ENCODE data around the gene CLASP1. TPM values are rescaled to one million over a fixed set of nuclear protein-coding genes. Genes with fewer than 3 reads are reported as not detected.

CLASP1 gene
- total RNA-seq, 1 experiment from 2014 or later: 45.9 TPM

- Histone ChIP-seq H3K27ac (ENCODE audit: insufficient read length, low read depth, low read length) (no peak overlapping the region), H4K20me1 (ENCODE audit: control insufficient read depth, insufficient read depth, insufficient read length) (no peaks in the 10 kb centered on the region), H2AFZ (ENCODE audit: low read length) (no peak overlapping the region), H3K18ac (ENCODE audit: insufficient read length, low read depth, low read length) (no peak overlapping the region), H3K23me2 (ENCODE audit: insufficient read length, low read depth, low read length, poor library complexity, severe bottlenecking) (peaks cover 2% of the 10 kb centered on the region), H3K9ac (ENCODE audit: extremely low read depth, insufficient read length, low read length) (no peak overlapping the region), H2AK5ac (ENCODE audit: insufficient read length, low read length) (no peak overlapping the region), H4K91ac (ENCODE audit: insufficient read length, low read depth, low read length) (no peak overlapping the region), H4K5ac (ENCODE audit: insufficient read length, low read depth, low read length) (no peak overlapping the region), H3K4me2 (ENCODE audit: insufficient read depth, insufficient read length, low read length) (no peak overlapping the region), H3K79me1 (ENCODE audit: insufficient read depth, low read depth, low read length, poor library complexity, severe bottlenecking) (no peaks in the 10 kb centered on the region), H2BK5ac (ENCODE audit: insufficient read length, low read length) (no peak overlapping the region), H2BK12ac (ENCODE audit: insufficient read length, low read depth, low read length) (no peak overlapping the region), H2BK15ac (ENCODE audit: low read depth, low read length) (no peak overlapping the region), H2BK120ac (ENCODE audit: low read depth, low read length, poor library complexity, severe bottlenecking) (no peak overlapping the region), H3K4me1 (ENCODE audit: insufficient read depth, low read length) (no peaks in the 10 kb centered on the region), H3K27me3 (ENCODE audit: insufficient read depth, low read length) (no peaks in the 10 kb centered on the region), H3K14ac (ENCODE audit: insufficient read depth, low read length) (no peak overlapping the region), H3K9me3 (ENCODE audit: control insufficient read depth, low read depth, low read length) (no peaks in the 10 kb centered on the region), H3T11ph (ENCODE audit: low read length) (no peak overlapping the region), H3K56ac (ENCODE audit: insufficient read length, low read depth, low read length) (no peak overlapping the region), H3K23ac (ENCODE audit: insufficient read length, low read depth, low read length) (no peak overlapping the region), H4K8ac (replicated peaks; ENCODE audit: insufficient read length, low read depth, low read length) (no peak overlapping the region), H2BK20ac (ENCODE audit: low read depth, low read length, poor library complexity, severe bottlenecking) (no peak overlapping the region), H3K79me2 (ENCODE audit: insufficient read depth, low read length) (no peaks in the 10 kb centered on the region), H3K4ac (ENCODE audit: low read depth, low read length) (no peak overlapping the region)
- no peak for TF ChIP-seq CTCF (conservative IDR thresholded peaks at IDR 0.05)
- no peaks in the 10 kb centered on the region for H3K27me3 Mint-ChIP-seq (ENCODE audit: low read depth)
- no peak overlapping the region for H3K27ac Mint-ChIP-seq
- H3K4me1 Mint-ChIP-seq: no peaks in the 10 kb centered on the region
- DNase-seq: no peak
- no peak overlapping the region for H3K4me3 Mint-ChIP-seq
- WGBS (ENCODE audit: extremely low coverage, insufficient read length, low lambda C conversion rate): no CpG with 5 or more reads among the region's 3 CpGs
- peaks cover 0 to 12% (median 10%) of the 10 kb centered on the region in 3 experiments; a peak in 5 of 7 replicates for H3K36me3 Mint-ChIP-seq (ENCODE audit: insufficient read depth in 1 of 3, low read depth in 3 of 3)
- H3K9me3 Mint-ChIP-seq: no peaks in the 10 kb centered on the region
These were observed 230.1 kb downstream of the CLASP1 start for GRCh38 chr2:121419081-121419699.

All from H9 (cell line).